Head of caudate nucleus (tissue), 42 donors: ENCODE results near the gene TMEM238.
A peak's percentile ranks its signal among the peaks of the same experiment; 100 is the strongest.
"Not testable (repeated sequence)": the region's sequence is repeated elsewhere in the genome, so short reads cannot be mapped to it uniquely, and the experiment has no call there.

ENCODE experiments used
- DNase-seq, 42 donors: peaks; one replicate each; pipeline versions ENCODE4 v3.0.0 to v3.0.0-alpha.2; 2020 to 2021; ENCODE audit warnings: mixed read lengths in 7 of 42
- intact Hi-C: fragments of 100-400 bp; cut with DNase I; formaldehyde crosslinking; loops from one replicate; pipeline ENCODE4 v1.15.0; 2022

The TMEM238 gene

GRCh38 chr19:55347442-55348009 is 36.6 kb downstream of the TMEM238 start:
- no peak for DNase-seq
- intact Hi-C loops, result no loop called here

GRCh38 chr19:55346725-55347441 is 37.2 kb downstream of the TMEM238 start:
- DNase-seq, result no peak
- intact Hi-C loops, result no loop called here

- DNase-seq, result no peak
Measured at GRCh38 chr19:55345818-55346724, 38.0 kb downstream of the TMEM238 start.

GRCh38 chr19:55345101-55345817 is 38.8 kb downstream of the TMEM238 start:
- intact Hi-C loops, result no loop called here
- no peak for DNase-seq

More at GRCh38 chr19:55345818-55346724, 38.0 kb downstream of the TMEM238 start:
- intact Hi-C loops, result no loop called here

GRCh38 chr19:55344444-55344843 is 39.6 kb downstream of the TMEM238 start:
- DNase-seq, result peak in 40 of 42 donors; percentile 24 to 85 (median 65)
- intact Hi-C loops, result loop anchor here (5.0 kb wide), 1 partner anchor 38 kb away; the partner anchor contains the start of gene TMEM238

- intact Hi-C loops, result loop anchor here (5.0 kb wide), 1 partner anchor 40 kb away; the partner anchor contains the start of gene TMEM238
- DNase-seq, result no peak
Measured at GRCh38 chr19:55341595-55342531, 42.2 kb downstream of the TMEM238 start.

- DNase-seq, result peak; percentile 39 to 92 (median 79)
- intact Hi-C loops, result loop anchor here (5.0 kb wide), 1 partner anchor 41 kb away; the partner anchor contains the start of gene TMEM238
Measured at GRCh38 chr19:55341171-55341588, 42.9 kb downstream of the TMEM238 start.

GRCh38 chr19:55340784-55341147 is 43.3 kb downstream of the TMEM238 start:
- peak in 30 of 42 donors; percentile 17 to 65 (median 40) for DNase-seq
- intact Hi-C loops, result loop anchor here (5.0 kb wide), 1 partner anchor 42 kb away; the partner anchor contains the start of gene TMEM238

GRCh38 chr19:55339889-55340783 is 44.0 kb downstream of the TMEM238 start:
- intact Hi-C loops, result loop anchor here (5.0 kb wide), 2 partner anchors 38 to 42 kb away; partner anchors contain the start of gene TMEM238
- peak in 6 of 42 donors; percentile 8 to 40 (median 20) for DNase-seq

GRCh38 chr19:55339105-55339888 is 44.8 kb downstream of the TMEM238 start, which contains the start of gene KMT5C:
Gene KMT5C (plus strand): TSS chr19:55339876. CDS start chr19:55341937, 2,061 bp downstream.
- intact Hi-C loops, result loop anchor here (5.0 kb wide), 1 partner anchor 37 kb away; no protein-coding TSS in a partner anchor
- peak; percentile 100 for DNase-seq

GRCh38 chr19:55336101-55336500 is 48.0 kb downstream of the TMEM238 start:
- no peak for DNase-seq
- intact Hi-C loops, result loop anchor here (5.0 kb wide), 1 partner anchor 34 kb away; no protein-coding TSS in a partner anchor

- no peak for DNase-seq
- intact Hi-C loops, result no loop called here
Measured at GRCh38 chr19:55333870-55334269, 50.2 kb downstream of the TMEM238 start.

- intact Hi-C loops, DNase-seq: not testable (repeated sequence)
Measured at GRCh38 chr19:55329791-55330190, 54.3 kb downstream of the TMEM238 start.
